ENCODE measurements around the gene DAO.

DAO gene

DNA sequence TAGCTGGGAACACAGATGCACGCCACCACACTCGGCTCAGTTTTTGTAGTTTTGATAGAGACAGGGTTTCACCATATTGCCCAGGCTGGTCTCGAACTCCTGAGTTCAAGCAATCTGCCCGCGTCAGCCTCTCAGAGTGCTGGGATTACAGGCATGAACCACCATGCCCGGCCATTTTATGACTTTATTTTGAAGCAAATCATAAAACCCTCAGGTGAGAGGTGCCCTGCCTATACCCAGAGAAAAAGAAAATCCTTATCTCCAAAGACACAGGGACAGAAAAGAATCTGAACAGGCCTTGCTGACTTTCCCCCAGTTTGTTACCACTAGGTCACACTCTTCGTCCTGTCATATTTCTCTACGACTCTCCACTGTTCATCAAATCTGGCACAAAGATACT is 48.8 kb downstream of the DAO start:
- no peak for DNase-seq

DNA sequence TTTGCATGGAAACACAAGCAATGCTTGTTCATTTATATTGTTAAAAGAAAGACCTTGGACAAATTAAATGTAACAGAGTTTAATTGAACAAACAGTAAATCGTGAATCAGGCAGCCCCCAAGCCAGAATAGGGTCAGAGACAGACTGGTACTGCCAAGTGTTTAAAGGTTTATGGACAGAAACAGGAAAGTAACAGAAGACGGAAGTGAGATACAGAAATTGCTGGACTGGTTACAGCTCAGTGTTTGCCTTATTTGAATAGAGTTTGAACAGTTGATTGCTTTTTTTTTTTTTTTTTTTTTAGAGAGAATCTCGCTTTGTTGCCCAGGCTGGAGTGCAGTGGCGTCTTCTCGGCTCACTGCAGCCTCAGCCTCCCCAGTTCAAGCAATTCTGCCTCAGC is 50.3 kb downstream of the DAO start:
- DNase-seq, result peak; percentile 46

DNA sequence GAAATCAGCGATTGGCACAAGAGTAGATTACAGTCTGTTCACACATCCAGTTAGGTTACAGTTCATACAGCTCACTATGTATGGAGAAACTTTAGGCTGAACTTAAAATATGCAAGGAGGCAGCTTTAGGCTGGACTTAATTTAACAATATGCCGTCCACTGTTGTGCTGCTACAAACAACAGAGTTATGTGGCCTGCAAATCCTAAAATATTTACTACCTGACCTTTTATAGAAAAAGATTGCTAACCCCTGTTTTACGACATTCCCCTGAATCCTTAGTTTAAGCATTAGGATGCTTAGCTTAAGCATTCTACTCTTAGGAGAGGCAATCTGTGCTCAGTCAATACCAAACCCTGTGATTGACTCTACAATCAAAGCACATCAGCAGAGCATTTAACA is 50.9 kb downstream of the DAO start:
- no peak for DNase-seq

DNA sequence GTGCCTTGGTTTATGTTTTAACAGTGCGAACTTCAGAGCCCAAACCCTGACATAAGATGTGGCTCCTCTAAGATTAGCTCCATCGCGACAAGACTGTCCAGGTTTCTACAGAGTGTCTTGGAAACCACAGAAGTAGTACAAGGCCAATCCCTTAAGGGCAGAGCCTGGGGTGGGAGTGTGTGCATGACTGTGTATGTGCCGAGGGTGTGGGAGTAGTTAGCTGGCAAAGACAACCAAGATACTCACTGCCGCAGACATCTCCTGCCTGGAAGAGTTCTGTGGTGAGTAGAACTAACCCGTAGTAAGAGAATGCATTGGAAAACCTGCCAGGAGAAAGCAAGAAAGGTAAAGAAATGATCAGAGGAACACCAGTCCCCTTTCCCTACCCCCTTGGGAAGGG is 54.1 kb downstream of the DAO start:
- no peak for DNase-seq

DNA sequence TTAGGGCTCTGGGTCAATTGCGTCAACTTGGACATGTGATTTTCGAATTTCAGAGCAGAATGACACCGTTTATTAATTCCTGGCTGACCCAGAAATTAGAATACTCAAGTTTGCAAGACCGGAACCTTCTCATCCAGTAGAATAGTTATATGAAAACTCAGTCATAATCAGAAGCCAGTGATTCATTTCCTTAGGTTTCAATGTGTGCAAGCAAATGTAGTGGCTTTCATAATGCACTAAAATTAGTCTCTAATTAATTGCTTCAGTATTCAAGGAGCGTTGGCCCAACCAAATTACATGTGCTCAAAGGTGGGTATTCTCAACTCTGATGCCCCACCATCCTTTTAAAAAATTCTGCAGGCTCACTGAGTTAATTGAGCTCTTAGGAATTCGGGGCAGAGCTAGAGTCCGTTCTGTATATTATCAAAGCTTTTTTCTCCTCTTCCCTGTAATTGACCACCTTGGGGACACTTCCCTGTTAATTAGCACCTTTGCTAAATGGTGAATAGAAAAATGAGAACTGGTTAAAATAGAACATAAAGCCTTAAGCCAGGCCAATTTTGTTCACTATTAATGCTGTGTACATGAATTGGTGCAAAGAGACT is 55.4 kb downstream of the DAO start:
- DNase-seq, result no peak

DNA sequence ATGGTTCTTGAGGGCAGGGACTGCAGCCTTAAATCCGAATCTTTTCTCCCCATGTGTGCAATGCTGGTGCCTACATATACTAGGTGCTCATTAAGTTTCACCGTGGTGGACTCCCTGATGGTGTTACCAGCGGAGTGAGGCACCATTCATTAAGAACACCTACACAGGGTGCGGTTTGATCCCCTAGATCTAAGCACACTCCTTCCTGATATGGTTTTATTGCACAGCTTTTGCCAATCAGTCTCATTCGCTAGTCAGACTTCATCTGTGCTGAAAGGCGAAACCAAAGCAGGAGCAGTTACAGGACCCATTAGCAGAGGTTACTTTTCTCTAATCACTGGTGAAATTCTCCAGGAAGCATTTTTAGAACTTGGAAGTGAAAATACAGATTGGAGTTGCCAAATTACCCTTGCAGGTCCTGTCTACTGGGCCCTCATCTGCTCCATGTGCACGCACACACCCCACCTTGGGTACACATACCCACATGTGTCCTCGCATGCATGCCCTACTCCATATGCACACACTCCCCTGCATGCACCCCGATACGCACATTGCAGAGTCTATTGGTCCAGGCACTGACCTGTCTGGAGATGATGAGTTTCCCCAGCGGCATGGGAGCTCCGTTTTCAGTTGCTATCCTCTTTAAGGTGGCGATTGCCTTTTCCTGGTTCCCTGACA is 58.5 kb downstream of the DAO start:
- DNase-seq, result no peak

DNA sequence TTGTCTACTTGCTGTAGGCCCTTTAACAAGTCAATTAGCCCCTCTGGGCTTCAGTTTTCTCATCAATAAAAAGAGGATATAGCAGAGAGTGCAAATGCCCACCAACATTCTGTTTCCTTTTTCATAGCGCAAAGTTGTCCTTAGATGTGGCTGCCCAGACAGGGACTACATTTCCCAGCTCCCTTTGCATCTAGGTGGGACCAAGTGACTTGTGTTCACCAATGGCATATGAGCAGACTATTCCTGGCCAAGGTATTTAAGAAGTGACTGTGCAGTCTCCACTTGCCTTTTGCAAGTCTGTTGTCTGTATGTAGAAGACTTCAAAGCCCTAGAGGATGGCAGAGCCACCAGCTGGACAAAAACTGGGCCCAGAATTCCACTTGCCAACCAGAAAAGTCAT is 59.7 kb downstream of the DAO start:
- no peak for DNase-seq

DNA sequence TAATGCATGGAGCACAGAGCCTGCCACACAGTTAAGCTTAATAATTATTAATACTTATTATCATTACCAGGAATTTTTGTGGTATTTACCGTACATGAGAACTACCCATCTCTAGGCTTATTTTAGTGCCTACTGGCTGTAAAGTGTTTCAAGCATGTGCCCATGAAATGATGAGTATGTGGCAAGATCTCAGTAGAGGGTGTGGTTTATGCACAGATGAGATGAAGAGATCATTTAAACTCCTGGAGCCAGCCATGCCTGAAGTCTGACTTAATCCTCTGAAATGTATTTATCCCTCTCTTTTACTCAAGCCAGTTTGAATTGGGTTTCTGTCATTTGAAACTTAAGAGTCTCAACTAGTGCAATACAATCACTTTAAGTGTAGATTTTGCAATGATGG is 60.2 kb downstream of the DAO start:
- no peak for DNase-seq

DNA sequence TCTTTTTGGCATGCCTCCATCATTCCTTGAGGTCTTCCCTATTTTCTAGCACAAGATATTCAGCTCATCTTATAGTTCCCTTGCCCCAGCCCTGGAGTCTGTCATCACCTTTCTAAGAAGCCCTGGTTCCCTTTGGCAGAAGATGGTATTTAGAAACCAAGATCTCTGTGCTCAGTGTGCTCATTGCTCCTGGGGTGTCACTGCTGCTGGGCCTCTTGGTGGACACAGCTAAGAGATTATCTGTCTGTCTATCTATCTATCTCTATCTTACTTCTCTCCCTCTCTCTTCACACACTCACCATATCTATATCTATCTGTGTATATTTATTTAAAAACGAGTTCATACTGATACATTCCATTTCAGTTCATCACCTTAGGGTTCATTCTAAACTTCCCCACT is 67.2 kb downstream of the DAO start:
- DNase-seq, result no peak

DNA sequence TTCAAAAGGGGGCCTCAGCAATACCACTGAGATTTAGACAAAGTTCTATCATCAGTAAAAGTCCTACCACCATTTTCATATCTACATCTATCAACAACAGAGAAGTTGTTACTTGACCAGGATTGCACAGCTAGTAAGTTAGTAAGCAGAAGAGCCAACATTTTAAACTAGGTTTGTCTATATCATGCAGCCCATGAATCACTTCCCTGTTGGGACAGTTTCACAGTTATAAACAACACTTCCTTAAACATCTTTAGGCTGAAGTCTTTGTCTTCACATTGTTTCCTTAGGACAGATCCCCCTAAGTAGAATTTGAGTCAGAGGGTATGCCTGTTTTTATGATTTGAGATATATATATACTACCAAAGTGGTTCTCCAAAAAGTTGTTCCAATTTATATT is 68.5 kb downstream of the DAO start:
- no peak for DNase-seq

DNA sequence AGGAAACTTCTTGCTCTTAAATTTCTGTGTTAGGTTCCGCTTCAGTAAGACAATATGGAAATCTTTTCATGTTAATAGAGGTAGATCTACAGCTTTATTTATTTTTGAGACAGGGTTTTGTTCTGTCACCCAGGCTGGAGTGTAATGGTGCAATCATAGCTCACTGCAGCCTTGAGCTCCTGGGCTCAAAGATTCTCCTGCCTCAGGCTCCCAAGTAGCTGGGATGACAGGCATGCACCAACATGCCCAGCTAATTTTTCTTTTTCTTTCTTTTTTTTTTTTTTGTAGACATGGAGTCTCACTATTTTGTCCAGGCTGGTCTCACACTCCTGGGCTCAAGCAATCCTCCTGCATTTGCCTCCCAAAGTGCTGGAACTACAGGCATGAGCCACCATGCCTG is 70.1 kb downstream of the DAO start:
- no peak for DNase-seq

Data from NCI-H526 treated with DMSO at 0.1 percent for 48 hours (cell line).